HG03064 (cell line): ENCODE data around the gene NRIP3.

ENCODE experiments used
- ATAC-seq: cut with Tn5 transposase; IDR thresholded peaks from one replicate; pipeline ENCODE4 v1.9.1; 2021; ENCODE audit warnings: low read depth; ENCODE audit not compliant: unreplicated experiment

The NRIP3 gene

DNA sequence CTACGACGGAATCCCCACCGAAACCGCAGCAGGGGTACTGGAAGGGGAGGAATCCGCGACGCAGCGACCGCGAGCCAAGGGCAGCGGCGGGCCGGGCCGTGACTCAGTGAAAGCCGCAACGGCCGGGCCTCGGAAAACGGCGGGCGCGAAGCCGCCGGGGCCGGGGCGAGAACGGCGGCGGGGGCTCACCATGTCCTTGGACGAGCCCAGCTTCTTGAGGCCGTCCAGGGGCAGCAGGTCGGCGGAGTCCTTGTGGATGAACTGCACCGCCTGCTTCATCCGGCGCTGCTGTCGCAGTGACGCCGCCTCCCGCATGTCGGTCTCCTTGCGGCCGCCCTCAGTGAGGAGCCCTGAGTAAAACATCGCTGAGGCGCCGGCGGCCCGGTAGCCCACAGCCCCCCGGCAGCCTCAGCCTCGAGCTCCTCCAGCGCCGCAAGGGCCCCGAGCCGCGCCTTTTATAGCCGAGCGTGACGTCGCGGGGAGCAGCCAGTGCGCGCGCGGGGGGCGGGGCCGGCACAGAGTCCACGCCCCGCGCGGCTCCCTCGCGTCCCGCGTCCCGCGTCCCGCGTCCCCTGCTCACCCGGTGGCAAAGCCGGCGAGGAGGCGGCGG is at the start of gene NRIP3:
TSS of gene NRIP3 (minus strand) at position 429 of the 610 bp plus-strand sequence. CDS start at position 363, 66 bp downstream.
- ATAC-seq: no peak

DNA sequence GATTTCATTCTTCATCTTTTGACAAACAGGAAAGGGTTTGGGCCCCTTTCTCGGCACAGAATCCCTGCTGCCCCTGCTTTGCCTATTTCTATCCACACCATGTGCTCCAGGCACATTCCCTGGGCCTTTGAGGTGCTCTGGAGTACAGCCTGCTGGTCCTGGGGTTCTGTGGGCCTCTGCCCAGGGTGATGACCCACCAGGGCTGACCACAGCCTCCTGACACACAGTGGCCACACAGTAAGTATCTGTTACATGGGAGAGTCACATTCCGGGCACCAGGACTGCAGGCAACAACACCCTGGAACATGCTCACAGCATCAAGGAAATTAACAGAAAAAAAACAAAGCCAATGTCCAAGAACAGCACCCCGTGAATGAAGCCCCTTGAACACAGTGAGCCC is 48.5 kb upstream of the NRIP3 start:
- no peak for ATAC-seq

DNA sequence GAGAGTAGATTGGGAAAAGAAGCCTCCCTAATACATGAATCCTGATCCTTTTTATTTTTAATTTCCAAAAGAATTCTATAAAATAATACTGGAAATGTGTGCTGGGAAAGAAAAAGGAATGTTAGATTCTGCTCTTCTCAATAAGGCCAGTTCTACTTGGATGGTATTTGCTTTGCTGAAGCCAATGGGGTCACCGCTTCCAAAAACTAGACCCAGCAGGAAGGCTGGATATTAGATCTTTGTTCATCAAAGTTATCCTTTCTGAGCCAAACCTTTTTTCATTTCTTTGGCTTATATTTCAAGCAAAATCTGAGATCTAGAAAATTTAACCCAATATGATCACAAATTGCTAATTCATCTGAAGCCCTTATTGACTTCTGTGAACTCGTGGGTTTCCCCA is 46.2 kb upstream of the NRIP3 start:
- no peak for ATAC-seq

- no peak for ATAC-seq
Observed at GRCh38 chr11:9047964-9048523, 44.2 kb upstream of the NRIP3 start.

GRCh38 chr11:9046481-9046880 is 42.7 kb upstream of the NRIP3 start:
- ATAC-seq: no peak

DNA sequence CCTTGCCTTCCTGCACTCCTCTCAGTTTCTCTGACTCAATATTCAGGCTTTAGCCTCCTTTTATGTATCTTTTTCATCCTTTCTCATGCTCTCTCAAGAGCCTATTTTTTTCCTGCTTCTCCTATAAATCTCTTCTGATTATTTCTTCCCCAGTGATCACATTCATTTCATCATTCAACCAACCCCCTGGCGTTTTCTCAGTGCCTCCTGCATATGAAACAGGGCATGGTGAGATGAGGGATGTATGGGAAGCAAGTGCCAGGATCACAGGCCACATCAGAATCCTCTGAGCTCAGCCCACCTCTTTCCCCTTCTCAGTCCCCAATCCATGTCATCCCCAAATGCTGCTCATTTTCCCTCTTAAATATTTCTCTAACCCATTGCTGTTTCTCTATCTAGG is 38.7 kb upstream of the NRIP3 start:
- no peak for ATAC-seq

DNA sequence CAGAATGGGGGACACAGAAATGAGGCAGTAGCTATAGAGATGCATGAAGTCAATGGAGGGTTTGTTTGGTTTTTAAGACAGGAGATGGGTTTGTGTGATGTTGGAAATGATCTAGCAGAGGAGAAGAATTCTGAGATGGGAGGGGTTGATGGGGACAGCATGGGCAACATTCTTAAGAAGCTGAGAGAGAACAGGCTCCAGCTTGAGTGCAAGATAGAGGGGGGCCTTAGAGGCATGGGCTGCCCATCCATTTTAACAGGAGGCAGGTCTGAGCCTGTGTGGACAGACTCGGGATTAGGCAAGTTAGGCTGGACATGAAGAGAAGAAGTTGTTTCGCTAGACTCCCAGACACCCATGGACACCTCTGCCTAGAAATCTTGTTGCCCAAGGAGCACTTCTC is 37.9 kb upstream of the NRIP3 start:
- no peak for ATAC-seq

DNA sequence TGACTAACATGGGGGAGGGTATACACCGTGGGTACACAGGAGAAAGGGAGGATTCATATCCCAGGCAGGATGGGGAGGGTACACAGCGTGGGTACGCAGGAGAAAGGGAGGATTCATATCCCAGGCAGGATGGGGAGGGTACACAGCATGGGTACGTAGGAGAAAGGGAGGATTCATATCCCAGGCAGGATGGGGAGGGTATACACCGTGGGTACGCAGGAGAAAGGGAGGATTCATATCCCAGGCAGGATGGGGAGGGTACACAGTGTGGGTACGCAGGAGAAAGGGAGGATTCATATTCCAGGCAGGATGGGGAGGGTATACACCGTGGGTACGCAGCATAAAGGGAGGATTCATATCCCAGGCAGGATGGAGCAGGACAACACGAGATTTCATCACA is 36.6 kb upstream of the NRIP3 start:
- no peak for ATAC-seq

- ATAC-seq: no peak
Observed at GRCh38 chr11:9039863-9040262, 36.1 kb upstream of the NRIP3 start.

- no peak for ATAC-seq
Observed at GRCh38 chr11:9039198-9039597, 35.4 kb upstream of the NRIP3 start.

- ATAC-seq: no peak
Observed at GRCh38 chr11:9038541-9038940, 34.7 kb upstream of the NRIP3 start.

GRCh38 chr11:9037963-9038362 is 34.2 kb upstream of the NRIP3 start:
- ATAC-seq: no peak

DNA sequence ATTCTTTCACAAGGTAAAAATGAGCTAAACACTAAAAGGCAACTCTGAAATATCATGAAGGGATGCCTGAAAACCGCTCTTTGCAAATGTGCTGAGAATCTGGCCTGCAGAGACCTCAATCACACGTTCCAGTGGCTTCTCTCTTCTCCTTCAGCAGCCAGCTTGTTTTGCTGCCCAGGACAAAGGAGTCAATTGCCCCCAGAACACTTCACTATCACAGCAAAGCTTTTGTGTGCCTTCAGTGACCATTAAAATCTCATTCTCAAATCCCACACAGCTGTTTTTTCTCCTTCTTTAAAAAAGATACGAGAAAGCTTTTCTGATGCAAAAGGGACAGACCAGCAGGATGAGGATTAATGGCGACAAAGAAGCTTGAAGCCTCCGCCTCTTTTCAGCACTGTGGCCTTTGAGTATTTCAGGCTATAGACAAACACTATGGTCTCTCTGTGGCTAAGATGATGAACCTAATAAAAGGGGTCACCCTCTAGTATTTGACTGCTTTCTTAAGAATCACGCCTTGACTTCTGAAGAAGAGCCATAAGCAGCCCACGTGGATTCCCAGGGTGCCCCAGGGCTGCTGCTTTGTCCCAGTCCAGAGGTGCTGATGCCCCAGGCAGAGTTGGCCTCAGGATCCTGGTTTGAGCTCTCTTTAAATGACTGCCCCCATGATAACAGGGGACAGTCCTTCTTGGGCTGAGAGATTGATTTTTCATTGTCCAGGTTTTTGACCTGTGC is 33.4 kb upstream of the NRIP3 start:
- ATAC-seq: no peak

DNA sequence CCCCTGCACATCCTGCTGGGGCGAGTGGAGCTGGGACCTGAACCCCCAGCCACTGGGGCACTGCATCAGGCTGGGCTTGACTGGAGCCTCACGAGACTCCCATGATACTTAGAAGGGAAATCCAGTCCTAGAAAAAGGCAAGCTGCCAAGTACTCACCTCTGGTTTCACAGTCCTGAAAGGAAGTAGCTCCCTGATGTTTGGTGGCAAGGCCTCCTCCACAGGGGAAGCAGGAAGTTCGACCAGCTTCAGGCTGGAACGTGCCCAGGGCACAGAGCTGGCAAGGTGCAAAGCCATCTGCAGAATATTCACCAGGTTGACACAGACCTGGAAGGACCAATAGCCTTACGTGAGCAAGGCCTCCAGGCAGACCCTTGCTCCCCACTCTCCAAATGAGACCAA is 26.8 kb upstream of the NRIP3 start:
- ATAC-seq: no peak

- no peak for ATAC-seq
Observed at GRCh38 chr11:9029422-9029821, 25.6 kb upstream of the NRIP3 start.

- ATAC-seq: no peak
Observed at GRCh38 chr11:9028581-9028980, 24.8 kb upstream of the NRIP3 start.

DNA sequence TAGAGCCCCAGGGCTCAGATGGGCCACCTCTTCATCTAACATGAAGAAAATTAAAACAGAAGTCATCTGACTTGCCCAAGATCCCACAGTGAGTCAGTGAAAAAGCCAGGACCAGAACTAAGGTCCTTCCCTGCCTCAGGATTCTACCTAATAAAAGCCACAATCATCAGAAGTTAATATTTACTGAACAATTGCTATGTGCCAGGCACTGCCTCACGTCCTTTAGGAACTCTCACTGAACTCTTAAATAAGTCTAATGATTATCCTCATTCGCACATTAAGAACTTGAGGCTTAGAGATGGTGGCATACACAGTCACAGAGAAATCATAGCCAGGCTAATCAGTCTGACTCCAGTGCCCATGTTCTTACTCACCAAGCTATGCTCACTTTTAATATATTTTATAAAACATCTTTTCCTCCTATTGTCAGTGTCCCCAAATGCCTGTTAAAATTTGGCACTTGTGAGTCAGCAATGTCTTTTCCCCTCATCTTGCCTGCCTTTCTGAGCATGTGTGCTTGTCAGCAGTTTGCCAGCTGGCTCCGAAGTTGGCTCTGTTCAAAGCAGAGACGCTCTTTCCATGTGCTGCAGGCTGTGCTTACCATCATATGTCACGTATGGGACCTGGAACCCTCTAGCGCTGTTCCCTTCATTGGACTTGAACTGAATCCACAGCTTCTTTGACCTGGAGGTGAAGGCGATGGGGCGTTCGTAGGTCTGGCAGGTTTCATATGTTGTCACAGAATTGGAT is 21.5 kb upstream of the NRIP3 start:
- no peak for ATAC-seq

DNA sequence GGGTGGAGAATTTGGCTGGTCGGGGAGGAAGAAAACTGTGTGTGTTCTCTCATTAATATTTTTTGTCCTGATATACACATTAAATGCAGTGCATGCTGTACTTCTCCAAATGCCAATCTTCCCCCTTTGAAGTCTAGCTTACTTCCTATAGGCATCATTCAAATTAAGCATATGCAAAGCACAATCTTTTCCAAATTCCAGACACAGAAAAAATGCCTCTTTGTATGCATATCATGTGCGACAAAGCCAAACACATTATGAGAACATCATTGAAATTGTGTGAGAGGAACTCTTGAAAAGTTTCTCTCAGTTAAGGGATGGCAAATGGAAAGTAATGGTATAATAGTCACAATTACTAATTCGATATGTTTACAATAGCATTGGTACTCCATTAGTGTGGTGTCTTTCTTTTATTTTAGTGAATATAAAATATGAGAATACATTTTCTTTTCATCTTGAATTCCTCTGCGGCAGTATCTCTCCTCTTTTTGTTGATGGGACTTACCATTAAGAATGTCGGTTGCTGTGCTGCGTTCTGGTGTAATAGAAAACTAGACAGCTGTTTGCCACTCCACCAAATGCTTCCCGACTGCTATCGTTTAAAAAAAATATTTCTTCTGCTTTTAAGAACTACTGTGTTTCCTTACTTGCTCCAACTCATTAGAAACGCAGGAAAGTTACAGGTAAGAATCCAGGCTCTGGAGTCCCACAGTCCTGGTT is 19.3 kb upstream of the NRIP3 start:
- no peak for ATAC-seq

DNA sequence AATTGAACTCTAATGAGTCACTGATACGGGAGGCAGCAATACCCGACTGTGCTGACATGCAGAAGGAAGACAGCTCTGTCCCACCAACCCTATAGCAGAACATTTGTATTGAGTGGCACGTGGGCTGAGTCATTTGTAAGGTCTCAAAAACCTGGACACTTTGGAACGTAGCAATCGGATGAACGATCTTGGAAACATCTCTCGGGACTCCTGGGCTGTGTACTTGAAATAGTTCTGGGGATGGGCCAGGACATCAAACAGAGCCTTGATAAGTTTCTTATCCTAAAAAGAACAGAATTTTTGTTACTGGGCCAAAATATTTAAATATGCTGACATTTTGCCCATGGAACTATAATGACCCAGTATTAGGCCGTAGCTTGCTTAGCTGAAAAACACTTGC is 17.1 kb upstream of the NRIP3 start:
- no peak for ATAC-seq

DNA sequence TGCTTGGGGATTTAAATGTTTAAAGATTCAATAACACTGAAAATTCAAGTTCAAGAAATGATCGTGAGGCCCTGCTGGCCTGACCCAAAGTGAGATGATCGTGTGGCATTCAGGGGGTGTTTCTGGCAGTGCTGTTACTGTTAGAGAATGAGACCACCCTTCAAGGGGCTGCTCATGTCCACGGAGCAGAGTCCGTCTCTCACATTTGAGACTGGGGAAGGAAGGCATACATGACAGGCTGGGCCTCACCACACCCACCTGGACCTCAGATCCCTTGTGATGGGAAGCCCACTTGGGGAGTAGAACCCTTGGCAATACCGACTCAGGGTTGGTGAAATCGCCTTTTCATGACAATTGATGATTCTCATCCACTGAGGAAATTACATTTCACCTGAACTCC is 16.1 kb upstream of the NRIP3 start:
- ATAC-seq: no peak

- no peak for ATAC-seq
Observed at GRCh38 chr11:9017773-9018172, 14.0 kb upstream of the NRIP3 start.
